HCT116 (cell line): ENCODE data around the gene CLIC6. TPM values are rescaled to one million over a fixed set of nuclear protein-coding genes. Genes with fewer than 3 reads are reported as not detected.

Experiments
- ATAC-seq: fragments of 200-7000 bp; cut with Tn5 transposase; 2 replicates; pipeline ENCODE4 v1.9.1; 2020; ENCODE audit warnings: mild to moderate bottlenecking, moderate library complexity
- BruUV-seq: library from RNA; stranded (reverse); fragments of 400-500 nt; replicated peaks from 2 replicates; lab custom pipeline; 2021; lab: Mats Ljungman, UMichigan
- CTCF ChIA-PET: fragments of 300-600 bp; sonication (Branson Sonifier 250); formaldehyde crosslinking; loops from one replicate; lab custom pipeline; 2021; ENCODE audit warnings: antibody characterized with exemption; lab: Charles Lee
- POLR2A ChIA-PET: fragments of 300-600, 350-600 bp; sonication (Branson Sonifier 250); formaldehyde crosslinking; loops from one replicate; lab custom pipeline; 2021; ENCODE audit warnings: antibody characterized with exemption; lab: Charles Lee
- RAD21 ChIA-PET, 2 experiments: fragments of 300-600 bp; sonication (Branson Sonifier 250); formaldehyde crosslinking; loops; one replicate each; lab custom pipeline; 2023; ENCODE audit warnings: low total read pairs in 2 of 2; ENCODE audit not compliant: uncharacterized antibody in 2 of 2, unreplicated experiment in 2 of 2, low non-redundant PET in 1 of 2; lab: Charles Lee
- DNase-seq: peaks from one replicate; pipeline ENCODE4 v3.0.0-alpha.2; 2010; ENCODE audit warnings: low read depth, low spot score
- H2AFZ ChIP-seq: fragments of 200-600 bp; shearing (Covaris generic), sonication (generic); 2 replicates; pipeline ENCODE4 v1.6.1; 2017; ENCODE audit warnings: low read depth, mixed run types, mixed read lengths, antibody characterized with exemption, low read length; ENCODE audit not compliant: poor library complexity, severe bottlenecking
- H3K27ac ChIP-seq: 2 replicates; pipeline ENCODE4 v1.5.1; 2012; ENCODE audit warnings: low read depth, low read length
- H3K27me3 ChIP-seq: fragments of 200-600 bp; sonication (generic); 2 replicates; pipeline ENCODE4 v1.6.1; 2016; ENCODE audit warnings: mixed run types, low read length, mixed read lengths; ENCODE audit not compliant: insufficient read depth
- H3K36me3 ChIP-seq, 2 experiments: fragments of 200-500 bp in 1 of 2; fragments of 200-600 bp in 1 of 2; sonication (Bioruptor generic) in 1 of 2; sonication (generic) in 1 of 2; 2 replicates each; pipeline versions ENCODE4 v1.5.1 to v1.6.1; 2014 to 2016; ENCODE audit warnings: low read length in 2 of 2, inconsistent platforms in 1 of 2, mixed read lengths in 1 of 2, mixed run types in 1 of 2; ENCODE audit not compliant: insufficient read depth in 2 of 2, control insufficient read depth in 1 of 2
- H3K4me1 ChIP-seq, 2 experiments: fragments of 200-600 bp in 1 of 2; sonication (generic) in 1 of 2; 2 replicates each; pipeline versions ENCODE4 v1.5.1 to v1.6.1; 2012 to 2017; ENCODE audit warnings: low read length in 2 of 2, inconsistent platforms in 1 of 2, mild to moderate bottlenecking in 1 of 2, mixed read lengths in 1 of 2, mixed run types in 1 of 2, moderate library complexity in 1 of 2; ENCODE audit not compliant: insufficient read depth in 2 of 2, control insufficient read depth in 1 of 2
- H3K4me2 ChIP-seq: fragments of 200-600 bp; sonication (generic); 2 replicates; pipeline ENCODE4 v1.6.1; 2017; ENCODE audit warnings: mixed run types, low read length, mixed read lengths
- H3K4me3 ChIP-seq, 2 experiments: fragments of 200-600 bp in 1 of 2; sonication (generic) in 1 of 2; replicated peaks in 1 of 2; 2 replicates each; pipeline ENCODE4 v1.5.1; 2011 to 2016; ENCODE audit warnings: low read length in 2 of 2, control low read depth in 1 of 2, low read depth in 1 of 2, mild to moderate bottlenecking in 1 of 2, mixed read lengths in 1 of 2, mixed run types in 1 of 2
- H3K79me2 ChIP-seq: fragments of 200-600 bp; sonication (generic); 2 replicates; pipeline ENCODE4 v1.6.1; 2017; ENCODE audit warnings: mild to moderate bottlenecking, mixed run types, low read length, moderate library complexity, mixed read lengths; ENCODE audit not compliant: insufficient read depth
- H3K9ac ChIP-seq: fragments of 200-600 bp; sonication (generic); 2 replicates; pipeline ENCODE4 v1.6.1; 2016; ENCODE audit warnings: low read length, mixed read lengths
- H3K9me2 ChIP-seq: fragments of 200-600 bp; sonication (generic), shearing (Covaris generic); 2 replicates; pipeline ENCODE4 v1.6.1; 2017; ENCODE audit warnings: mixed run types, mild to moderate bottlenecking, moderate library complexity; ENCODE audit not compliant: insufficient read depth
- H3K9me3 ChIP-seq, 2 experiments: fragments of 200-500 bp in 1 of 2; fragments of 200-600 bp in 1 of 2; sonication (Bioruptor generic) in 1 of 2; sonication (generic) in 1 of 2; 2 replicates each; pipeline ENCODE4 v1.6.1; 2014 to 2017; ENCODE audit warnings: low read length in 2 of 2, mixed read lengths in 2 of 2, inconsistent platforms in 1 of 2, low read depth in 1 of 2, mild to moderate bottlenecking in 1 of 2, mixed run types in 1 of 2, moderate library complexity in 1 of 2; ENCODE audit not compliant: control insufficient read depth in 1 of 2, insufficient read depth in 1 of 2
- H4K20me1 ChIP-seq: fragments of 200-600 bp; sonication (generic), shearing (Covaris generic); 2 replicates; pipeline ENCODE4 v1.6.1; 2017; ENCODE audit warnings: mixed run types, mild to moderate bottlenecking, moderate library complexity; ENCODE audit not compliant: insufficient read depth
- ATF3 ChIP-seq: IDR thresholded peaks from 2 replicates; pipeline ENCODE4 v1.6.1; 2012
- CEBPB ChIP-seq: IDR thresholded peaks from 2 replicates; pipeline ENCODE4 v1.6.1; 2012; ENCODE audit warnings: low read depth
- CTCF ChIP-seq, 3 experiments: fragments of 200-600 bp in 1 of 3; sonication (generic) in 1 of 3; IDR thresholded peaks in 2 of 3; conservative IDR thresholded peaks in 1 of 3; 2 replicates each; pipeline ENCODE4 v1.5.1; 2012 to 2017; ENCODE audit warnings: low read depth in 2 of 3, low read length in 2 of 3, antibody characterized with exemption in 1 of 3, borderline replicate concordance in 1 of 3, control low read depth in 1 of 3, mild to moderate bottlenecking in 1 of 3, mixed read lengths in 1 of 3, mixed run types in 1 of 3, moderate library complexity in 1 of 3; ENCODE audit not compliant: insufficient read depth in 1 of 3
- ELF1 ChIP-seq: IDR thresholded peaks from 2 replicates; pipeline ENCODE4 v1.6.1; 2012; ENCODE audit warnings: low read depth, borderline replicate concordance
- FOSL1 ChIP-seq: IDR thresholded peaks from 2 replicates; pipeline ENCODE4 v1.6.1; 2012; ENCODE audit warnings: low read depth
- JUND ChIP-seq: IDR thresholded peaks from 2 replicates; pipeline ENCODE4 v1.6.1; 2012
- MAX ChIP-seq: IDR thresholded peaks from 2 replicates; pipeline ENCODE4 v1.6.1; 2012
- POLR2AphosphoS5 ChIP-seq: IDR thresholded peaks from 2 replicates; pipeline ENCODE4 v1.6.1; 2011; ENCODE audit warnings: mild to moderate bottlenecking, low read depth, low read length, moderate library complexity
- RAD21 ChIP-seq: IDR thresholded peaks from 2 replicates; pipeline ENCODE4 v1.6.1; 2012; ENCODE audit warnings: low read depth, mild to moderate bottlenecking
- SIN3A ChIP-seq: IDR thresholded peaks from 2 replicates; pipeline ENCODE4 v1.6.1; 2012; ENCODE audit warnings: low read depth
- SP1 ChIP-seq: IDR thresholded peaks from 2 replicates; pipeline ENCODE4 v1.6.1; 2012; ENCODE audit warnings: low read depth
- SRF ChIP-seq: IDR thresholded peaks from 2 replicates; pipeline ENCODE4 v1.6.1; 2012; ENCODE audit warnings: low read depth
- TCF7L2 ChIP-seq: IDR thresholded peaks from 2 replicates; pipeline ENCODE4 v1.7.0; 2011; ENCODE audit warnings: borderline replicate concordance, inconsistent platforms; ENCODE audit not compliant: insufficient read depth, insufficient read length; ENCODE audit errors: extremely low read depth
- YY1 ChIP-seq: IDR thresholded peaks from 2 replicates; pipeline ENCODE4 v1.6.1; 2011; ENCODE audit warnings: low read length, low read depth, moderate library complexity, mild to moderate bottlenecking; ENCODE audit not compliant: insufficient replicate concordance; ENCODE audit errors: extremely low read depth
- ZBTB33 ChIP-seq: IDR thresholded peaks from 2 replicates; pipeline ENCODE4 v1.6.1; 2011; ENCODE audit warnings: mild to moderate bottlenecking, low read length, moderate library complexity; ENCODE audit not compliant: insufficient replicate concordance; ENCODE audit errors: extremely low read depth
- ZNF274 ChIP-seq: fragments of 200-500 bp; sonication (Bioruptor generic); IDR thresholded peaks from 2 replicates; pipeline ENCODE4 v1.6.1; 2014; ENCODE audit warnings: mild to moderate bottlenecking, low read depth, low read length, inconsistent platforms
- intact Hi-C: fragments of 100-400 bp; cut with micrococcal nuclease; formaldehyde crosslinking; loops from 2 replicates; pipeline ENCODE4 v1.10.0; 2022
- total RNA-seq: library from RNA; stranded (reverse); gene quantifications from one replicate; pipeline ENCODE4 v1.2.1, GENCODE V29; 2021; ENCODE audit not compliant: unreplicated experiment

The CLIC6 gene
- total RNA-seq, 1 experiment from 2014 or later = 0.05 TPM

GRCh38 chr21:34744801-34745200, 76.0 kb downstream of the CLIC6 start:
- POLR2A ChIA-PET = interaction anchor here (2.9 kb wide), 1 partner anchor 143 kb away, joined by 20 read pairs; no protein-coding TSS in a partner anchor
- H3K79me2 ChIP-seq = no peaks in the 10 kb centered on the region

More at GRCh38 chr21:34744801-34745200, 76.0 kb downstream of the CLIC6 start:
- RAD21 ChIA-PET = interaction anchor here (1.0 to 1.6 kb wide), 15 partner anchors 10 to 656 kb away, joined by 3 to 23 read pairs (median 4); no protein-coding TSS in a partner anchor
- H3K9ac ChIP-seq = no peak overlapping the region
- no peaks in the 10 kb centered on the region for H4K20me1 ChIP-seq
- no peak for TF ChIP-seq POLR2AphosphoS5
- no peak for TF ChIP-seq JUND
- no peak for TF ChIP-seq ELF1
- no peak for TF ChIP-seq MAX
- no peak for TF ChIP-seq CEBPB
- no peak for TF ChIP-seq SP1
- no peak for TF ChIP-seq SRF
- no peak for TF ChIP-seq FOSL1
- no peak for TF ChIP-seq ZBTB33
- no peak for TF ChIP-seq ATF3
- no peak for TF ChIP-seq CTCF (IDR thresholded peaks at IDR 0.05 in 2 of 3, conservative IDR thresholded peaks at IDR 0.05 in 1 of 3; ENCODE audit: borderline replicate concordance in 1 of 3, insufficient read depth in 1 of 3, low read depth in 2 of 3, low read length in 2 of 3)
- no peak for TF ChIP-seq SIN3A
- TF ChIP-seq RAD21 = no peak
- no peak for TF ChIP-seq YY1
- no peak for TF ChIP-seq ZNF274
- no peak for TF ChIP-seq TCF7L2
- H3K4me3 ChIP-seq = no peak overlapping the region
- H3K27ac ChIP-seq = no peak overlapping the region
- H3K9me2 ChIP-seq = no peaks in the 10 kb centered on the region
- H3K9me3 ChIP-seq = no peaks in the 10 kb centered on the region
- no peaks in the 10 kb centered on the region; the same call in 1 of the 2 replicates for H3K27me3 ChIP-seq
- no peak for ATAC-seq
- H2AFZ ChIP-seq = no peak overlapping the region
- intact Hi-C loops = loop anchor here (1.0 to 5.0 kb wide), 6 partner anchors 102 to 1096 kb away; partner anchors contain the start of gene RUNX1
- CTCF ChIA-PET = interaction anchor here (0.5 to 2.1 kb wide), 32 partner anchors 8 to 1283 kb away, joined by 3 to 36 read pairs (median 6); no protein-coding TSS in a partner anchor
- peaks cover 7 to 18% of the 10 kb centered on the region in 2 experiments; a peak in 3 of 4 replicates for H3K4me1 ChIP-seq
- no peak for DNase-seq
- no TSS peak for BruUV-seq
- peak overlapping the region; percentile 37; the same call in 1 of the 2 replicates for H3K4me2 ChIP-seq
- no peaks in the 10 kb centered on the region for H3K36me3 ChIP-seq
